Parathyroid adenoma (tissue), 2 donors: ENCODE results near the gene SPTBN2.

ENCODE experiments used
- H2AFZ ChIP-seq: fragments of 300-600 bp; sonication (generic); one replicate; pipeline ENCODE4 v1.7.0; 2017; ENCODE audit warnings: antibody characterized with exemption, mild to moderate bottlenecking
- H3K27ac ChIP-seq: fragments of 300-600 bp; sonication (generic); one replicate; pipeline ENCODE4 v1.7.0; 2017
- H3K27me3 ChIP-seq: fragments of 300-600 bp; sonication (generic); one replicate; pipeline ENCODE4 v1.7.0; 2017; ENCODE audit warnings: low read length; ENCODE audit not compliant: control insufficient read depth, insufficient read depth
- H3K36me3 ChIP-seq: fragments of 300-600 bp; sonication (generic); one replicate; pipeline ENCODE4 v1.7.0; 2017; ENCODE audit warnings: low read length; ENCODE audit not compliant: control insufficient read depth, insufficient read depth
- H3K4me1 ChIP-seq: fragments of 300-600 bp; sonication (generic); one replicate; pipeline ENCODE4 v1.7.0; 2017; ENCODE audit warnings: control low read depth
- H3K4me2 ChIP-seq: fragments of 300-600 bp; sonication (generic); one replicate; pipeline ENCODE4 v1.7.0; 2017; ENCODE audit warnings: low read length
- H3K4me3 ChIP-seq: fragments of 300-600 bp; sonication (generic); one replicate; pipeline ENCODE4 v1.7.0; 2017; ENCODE audit warnings: low read depth, low read length
- H3K79me2 ChIP-seq: fragments of 300-600 bp; sonication (generic); one replicate; pipeline ENCODE4 v1.7.0; 2017; ENCODE audit warnings: control low read depth
- H3K9ac ChIP-seq: fragments of 300-600 bp; sonication (generic); one replicate; pipeline ENCODE4 v1.7.0; 2017; ENCODE audit warnings: mild to moderate bottlenecking
- H3K9me3 ChIP-seq: fragments of 300-600 bp; sonication (generic); one replicate; pipeline ENCODE4 v1.7.0; 2017; ENCODE audit warnings: low read length; ENCODE audit not compliant: control insufficient read depth
- TF ChIP-seq, protein P1 (sequence below): fragments of 300-600 bp; sonication (generic); IDR thresholded peaks from one replicate; pipeline ENCODE4 v1.7.0; 2017; ENCODE audit warnings: antibody characterized with exemption, mild to moderate bottlenecking
- donor health status: primary hyperparathyroidism.

SPTBN2 gene

DNA sequence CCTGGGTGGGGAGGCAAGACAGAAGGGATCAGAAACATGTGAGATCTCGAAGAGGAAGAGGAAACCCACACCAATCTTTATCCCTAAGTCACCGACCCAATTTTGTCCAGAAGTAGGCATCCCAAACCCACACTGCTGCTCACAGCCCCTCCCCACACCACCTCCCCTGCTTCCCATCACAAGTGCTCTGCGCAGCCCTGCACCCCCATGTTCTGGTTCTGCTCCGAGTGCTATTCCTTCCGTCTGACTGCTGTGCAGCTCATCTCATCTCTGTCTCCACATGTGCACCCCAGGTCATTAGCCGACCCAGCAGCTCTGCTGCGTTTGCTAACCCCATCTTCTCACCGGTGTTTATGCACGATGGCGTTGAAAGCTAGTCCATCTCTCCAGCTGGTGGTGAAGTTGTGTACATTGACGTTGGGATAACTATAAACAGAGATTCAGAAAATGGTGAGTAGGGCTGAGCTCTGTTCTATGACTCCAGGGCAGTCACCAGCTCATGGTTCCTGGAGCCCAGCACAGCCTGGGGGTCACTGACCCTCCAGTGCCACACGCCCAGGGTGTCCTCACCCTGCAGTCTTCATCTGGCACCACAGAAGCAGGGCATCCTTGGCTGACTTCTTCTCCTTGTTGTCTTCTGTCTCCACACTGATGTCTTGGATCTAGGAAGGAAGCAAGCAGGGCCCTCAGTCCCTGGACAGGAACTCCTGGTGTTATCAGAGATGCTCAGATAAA is 15.1 kb downstream of the SPTBN2 start:
- H3K27ac ChIP-seq, result no peak overlapping the region
- H3K4me2 ChIP-seq, result no peak overlapping the region
- no peaks in the 10 kb centered on the region for H3K9me3 ChIP-seq
- H3K9ac ChIP-seq, result no peak overlapping the region
- H3K27me3 ChIP-seq, result no peaks in the 10 kb centered on the region
- H3K4me1 ChIP-seq, result peaks cover 3% of the 10 kb centered on the region
- no peak overlapping the region for H3K4me3 ChIP-seq
- H3K79me2 ChIP-seq, result no peaks in the 10 kb centered on the region
- TF ChIP-seq, protein P1, sequence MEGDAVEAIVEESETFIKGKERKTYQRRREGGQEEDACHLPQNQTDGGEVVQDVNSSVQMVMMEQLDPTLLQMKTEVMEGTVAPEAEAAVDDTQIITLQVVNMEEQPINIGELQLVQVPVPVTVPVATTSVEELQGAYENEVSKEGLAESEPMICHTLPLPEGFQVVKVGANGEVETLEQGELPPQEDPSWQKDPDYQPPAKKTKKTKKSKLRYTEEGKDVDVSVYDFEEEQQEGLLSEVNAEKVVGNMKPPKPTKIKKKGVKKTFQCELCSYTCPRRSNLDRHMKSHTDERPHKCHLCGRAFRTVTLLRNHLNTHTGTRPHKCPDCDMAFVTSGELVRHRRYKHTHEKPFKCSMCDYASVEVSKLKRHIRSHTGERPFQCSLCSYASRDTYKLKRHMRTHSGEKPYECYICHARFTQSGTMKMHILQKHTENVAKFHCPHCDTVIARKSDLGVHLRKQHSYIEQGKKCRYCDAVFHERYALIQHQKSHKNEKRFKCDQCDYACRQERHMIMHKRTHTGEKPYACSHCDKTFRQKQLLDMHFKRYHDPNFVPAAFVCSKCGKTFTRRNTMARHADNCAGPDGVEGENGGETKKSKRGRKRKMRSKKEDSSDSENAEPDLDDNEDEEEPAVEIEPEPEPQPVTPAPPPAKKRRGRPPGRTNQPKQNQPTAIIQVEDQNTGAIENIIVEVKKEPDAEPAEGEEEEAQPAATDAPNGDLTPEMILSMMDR, result no peak
- H3K36me3 ChIP-seq, result no peaks in the 10 kb centered on the region
- no peak overlapping the region for H2AFZ ChIP-seq

DNA sequence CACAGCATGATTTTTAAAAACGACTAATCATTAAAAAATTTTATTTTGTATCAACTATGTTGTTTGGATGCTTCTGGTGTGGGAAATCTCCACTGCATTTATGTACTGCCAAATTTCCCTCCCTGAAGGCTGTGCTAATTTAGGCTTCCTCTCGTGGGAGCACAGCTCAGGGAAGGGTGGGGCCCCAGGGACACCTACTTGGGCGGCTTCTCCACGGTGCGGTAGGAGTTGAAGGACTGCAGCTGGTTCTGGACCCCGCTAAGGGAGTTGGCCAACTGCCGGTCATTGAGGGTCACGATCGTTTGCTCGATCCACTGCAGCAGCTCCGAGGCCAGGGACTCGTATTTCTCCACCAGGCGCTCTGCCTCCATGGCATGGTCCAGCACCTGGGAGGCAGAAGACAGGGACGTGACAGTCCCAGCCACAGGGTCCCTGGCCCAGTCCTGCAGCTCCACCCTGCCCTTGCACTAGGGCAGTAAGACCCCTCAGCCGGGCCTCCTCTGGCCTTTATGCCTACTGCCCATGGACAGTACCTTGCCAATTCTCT is 18.6 kb downstream of the SPTBN2 start:
- no peak overlapping the region for H3K9ac ChIP-seq
- H3K9me3 ChIP-seq, result no peaks in the 10 kb centered on the region
- TF ChIP-seq, protein P1, result no peak
- H3K4me3 ChIP-seq, result no peak overlapping the region
- no peaks in the 10 kb centered on the region for H3K4me1 ChIP-seq
- H3K27ac ChIP-seq, result no peak overlapping the region
- no peaks in the 10 kb centered on the region for H3K27me3 ChIP-seq
- no peak overlapping the region for H2AFZ ChIP-seq
- H3K4me2 ChIP-seq, result no peak overlapping the region
- no peaks in the 10 kb centered on the region for H3K36me3 ChIP-seq
- H3K79me2 ChIP-seq, result no peaks in the 10 kb centered on the region

DNA sequence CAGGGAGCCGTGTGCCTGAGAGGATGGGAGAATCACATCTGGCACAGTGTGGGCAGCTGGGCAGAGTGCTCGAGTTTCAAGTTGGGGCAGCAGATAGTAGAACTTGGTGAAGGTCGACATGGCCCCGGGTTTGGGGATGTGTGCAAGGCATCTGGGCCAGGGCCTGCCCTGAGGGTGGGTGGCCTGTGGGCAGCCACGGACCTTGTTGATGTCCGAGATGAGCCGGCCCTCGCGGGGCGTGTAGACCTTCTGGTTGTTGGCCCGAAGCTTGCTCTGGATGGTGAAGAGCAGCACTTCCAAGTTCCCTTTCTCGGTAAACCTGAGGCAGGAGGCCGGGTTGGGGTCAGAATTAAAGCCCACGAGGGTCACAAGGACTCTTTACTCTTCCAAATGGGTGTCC is 20.3 kb downstream of the SPTBN2 start:
- H2AFZ ChIP-seq, result no peak overlapping the region
- TF ChIP-seq, protein P1, result no peak
- no peak overlapping the region for H3K4me3 ChIP-seq
- H3K79me2 ChIP-seq, result no peaks in the 10 kb centered on the region
- H3K9ac ChIP-seq, result no peak overlapping the region
- H3K36me3 ChIP-seq, result no peaks in the 10 kb centered on the region
- no peaks in the 10 kb centered on the region for H3K4me1 ChIP-seq
- H3K27me3 ChIP-seq, result no peaks in the 10 kb centered on the region
- no peak overlapping the region for H3K4me2 ChIP-seq
- H3K27ac ChIP-seq, result no peak overlapping the region
- H3K9me3 ChIP-seq, result no peaks in the 10 kb centered on the region

DNA sequence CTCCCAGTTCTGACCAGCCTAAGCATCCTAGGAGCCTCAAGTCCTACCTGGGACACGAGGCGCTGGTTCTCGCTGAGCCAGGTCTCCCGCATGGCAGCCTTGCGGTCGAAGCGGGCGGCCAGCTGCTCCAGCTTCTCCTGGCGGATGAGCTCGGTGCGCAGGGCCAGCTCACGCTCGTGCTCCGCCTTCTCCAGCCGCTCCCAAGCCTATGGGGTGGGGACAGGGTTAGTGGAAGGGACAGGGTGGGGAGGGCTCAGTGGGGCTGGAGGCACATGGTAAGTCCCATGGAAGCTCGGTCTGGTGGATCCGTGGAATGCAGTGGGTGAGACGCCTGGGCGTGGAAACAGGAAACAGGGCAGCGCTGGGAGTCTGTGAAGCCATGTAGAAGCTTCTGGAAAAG is 20.9 kb downstream of the SPTBN2 start:
- Histone ChIP-seq H3K9me3 (no peaks in the 10 kb centered on the region), H3K27ac (no peak overlapping the region), H3K4me3 (no peak overlapping the region), H3K9ac (no peak overlapping the region), H3K4me2 (no peak overlapping the region), H3K79me2 (no peaks in the 10 kb centered on the region), H3K4me1 (no peaks in the 10 kb centered on the region), H2AFZ (no peak overlapping the region), H3K27me3 (no peaks in the 10 kb centered on the region), H3K36me3 (no peaks in the 10 kb centered on the region)
- TF ChIP-seq, protein P1, result no peak

DNA sequence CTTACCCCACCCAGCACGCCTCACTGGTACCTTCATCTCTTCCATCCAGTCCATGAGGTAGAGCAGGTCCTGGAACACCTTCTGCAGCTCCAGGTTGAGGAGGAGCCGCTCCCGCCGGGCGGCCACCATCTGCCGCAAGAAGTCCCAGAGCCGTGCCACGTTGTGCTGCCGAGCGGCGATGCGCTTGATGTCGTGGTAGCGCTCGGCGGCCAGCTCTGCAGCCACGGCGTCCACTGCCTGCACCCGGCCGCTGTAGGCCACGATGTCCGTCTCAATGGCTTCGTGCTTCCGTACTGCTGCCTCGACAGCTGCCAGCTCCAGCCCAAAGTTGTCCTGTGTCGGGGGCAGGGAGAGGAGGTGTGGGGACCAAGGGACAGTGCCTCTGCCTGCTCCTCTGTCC is 21.5 kb downstream of the SPTBN2 start:
- Histone ChIP-seq H3K4me1 (no peaks in the 10 kb centered on the region), H3K9me3 (no peaks in the 10 kb centered on the region), H2AFZ (no peak overlapping the region), H3K9ac (no peak overlapping the region), H3K27ac (no peak overlapping the region), H3K27me3 (no peaks in the 10 kb centered on the region), H3K4me2 (no peak overlapping the region), H3K4me3 (no peak overlapping the region), H3K36me3 (no peaks in the 10 kb centered on the region), H3K79me2 (no peaks in the 10 kb centered on the region)
- TF ChIP-seq, protein P1, result no peak
